Endothelial cell of umbilical vein (primary cell): ENCODE data around the gene SPATS2L.

Experiments
- EZH2 ChIP-seq: IDR thresholded peaks from 2 replicates; pipeline ENCODE4 v1.6.1; 2012; ENCODE audit warnings: borderline replicate concordance, low read depth, mild to moderate bottlenecking, moderate library complexity, low read length, inconsistent platforms; ENCODE audit not compliant: severe bottlenecking
- FOS ChIP-seq: IDR thresholded peaks from 2 replicates; pipeline ENCODE4 v1.6.1; 2011; ENCODE audit warnings: mild to moderate bottlenecking, low read length, moderate library complexity, borderline replicate concordance; ENCODE audit not compliant: insufficient read depth
- GATA2 ChIP-seq: IDR thresholded peaks from 2 replicates; pipeline ENCODE4 v1.7.0; 2011; ENCODE audit warnings: low read depth, mild to moderate bottlenecking, moderate library complexity, mixed read lengths, low read length; ENCODE audit not compliant: insufficient read length, insufficient read depth
- JUN ChIP-seq: IDR thresholded peaks from 2 replicates; pipeline ENCODE4 v1.6.1; 2011; ENCODE audit warnings: borderline replicate concordance, low read depth; ENCODE audit not compliant: insufficient read length, insufficient read depth
- MAX ChIP-seq: IDR thresholded peaks from 2 replicates; pipeline ENCODE4 v1.6.1; 2011; ENCODE audit not compliant: insufficient read depth, insufficient read length
- MYC ChIP-seq: IDR thresholded peaks from one replicate; pipeline ENCODE4 v1.6.1; 2011; ENCODE audit warnings: mild to moderate bottlenecking, low read depth, low read length
- POLR2A ChIP-seq: IDR thresholded peaks from 2 replicates; pipeline ENCODE4 v1.6.1; 2012; ENCODE audit warnings: low read depth, mild to moderate bottlenecking, control low read depth, low read length
- POLR2AphosphoS5 ChIP-seq: IDR thresholded peaks from 2 replicates; pipeline ENCODE4 v1.6.1; 2012; ENCODE audit warnings: low read depth, mild to moderate bottlenecking, control low read depth, low read length, moderate library complexity; ENCODE audit not compliant: insufficient read depth
- TF ChIP-seq, protein P1 (sequence below), 2 donors: IDR thresholded peaks; 1 replicate in 1 of 2; 2 replicates in 1 of 2; pipeline ENCODE4 v1.5.1; 2011; ENCODE audit warnings: low read length in 2 of 2, mild to moderate bottlenecking in 2 of 2, moderate library complexity in 2 of 2, control low read depth in 1 of 2, inconsistent platforms in 1 of 2, low read depth in 1 of 2; ENCODE audit not compliant: insufficient read depth in 1 of 2; ENCODE audit errors: extremely low read depth in 1 of 2

- TF ChIP-seq, protein P1, sequence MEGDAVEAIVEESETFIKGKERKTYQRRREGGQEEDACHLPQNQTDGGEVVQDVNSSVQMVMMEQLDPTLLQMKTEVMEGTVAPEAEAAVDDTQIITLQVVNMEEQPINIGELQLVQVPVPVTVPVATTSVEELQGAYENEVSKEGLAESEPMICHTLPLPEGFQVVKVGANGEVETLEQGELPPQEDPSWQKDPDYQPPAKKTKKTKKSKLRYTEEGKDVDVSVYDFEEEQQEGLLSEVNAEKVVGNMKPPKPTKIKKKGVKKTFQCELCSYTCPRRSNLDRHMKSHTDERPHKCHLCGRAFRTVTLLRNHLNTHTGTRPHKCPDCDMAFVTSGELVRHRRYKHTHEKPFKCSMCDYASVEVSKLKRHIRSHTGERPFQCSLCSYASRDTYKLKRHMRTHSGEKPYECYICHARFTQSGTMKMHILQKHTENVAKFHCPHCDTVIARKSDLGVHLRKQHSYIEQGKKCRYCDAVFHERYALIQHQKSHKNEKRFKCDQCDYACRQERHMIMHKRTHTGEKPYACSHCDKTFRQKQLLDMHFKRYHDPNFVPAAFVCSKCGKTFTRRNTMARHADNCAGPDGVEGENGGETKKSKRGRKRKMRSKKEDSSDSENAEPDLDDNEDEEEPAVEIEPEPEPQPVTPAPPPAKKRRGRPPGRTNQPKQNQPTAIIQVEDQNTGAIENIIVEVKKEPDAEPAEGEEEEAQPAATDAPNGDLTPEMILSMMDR (IDR thresholded peaks at IDR 0.05; ENCODE audit: extremely low read depth in 1 of 2, insufficient read depth in 1 of 2, low read depth in 1 of 2, low read length in 2 of 2), result no peak
- TF ChIP-seq POLR2A, result no peak
- TF ChIP-seq EZH2, result no peak
- TF ChIP-seq MAX, result no peak
- no peak for TF ChIP-seq JUN
- no peak for TF ChIP-seq MYC
- no peak for TF ChIP-seq GATA2
- no peak for TF ChIP-seq POLR2AphosphoS5
- TF ChIP-seq FOS, result no peak
Measured at GRCh38 chr2:200329798-200330197, 23.3 kb downstream of the SPATS2L start.
